CD4-positive, alpha-beta T cell treated with Interferon gamma for 1 hour (primary cell): ENCODE results near the gene CYP1A2.
A peak's percentile ranks its signal among the peaks of the same experiment; 100 is the strongest.
"Not testable (repeated sequence)": the region's sequence is repeated elsewhere in the genome, so short reads cannot be mapped to it uniquely, and the experiment has no call there.

Source experiments
- DNase-seq: peaks from one replicate; pipeline ENCODE4 v3.0.0-alpha.2; 2020

The CYP1A2 gene

GRCh38 chr15:74748322-74748946 is at the start of gene CYP1A2:
Gene CYP1A2 (plus strand): TSS chr15:74748845. CDS start chr15:74749739, 894 bp downstream.
- DNase-seq: no peak

- no peak for DNase-seq
Observed at GRCh38 chr15:74709011-74709410, 39.6 kb upstream of the CYP1A2 start.

GRCh38 chr15:74709892-74710291 is 38.8 kb upstream of the CYP1A2 start:
- DNase-seq: no peak

DNA sequence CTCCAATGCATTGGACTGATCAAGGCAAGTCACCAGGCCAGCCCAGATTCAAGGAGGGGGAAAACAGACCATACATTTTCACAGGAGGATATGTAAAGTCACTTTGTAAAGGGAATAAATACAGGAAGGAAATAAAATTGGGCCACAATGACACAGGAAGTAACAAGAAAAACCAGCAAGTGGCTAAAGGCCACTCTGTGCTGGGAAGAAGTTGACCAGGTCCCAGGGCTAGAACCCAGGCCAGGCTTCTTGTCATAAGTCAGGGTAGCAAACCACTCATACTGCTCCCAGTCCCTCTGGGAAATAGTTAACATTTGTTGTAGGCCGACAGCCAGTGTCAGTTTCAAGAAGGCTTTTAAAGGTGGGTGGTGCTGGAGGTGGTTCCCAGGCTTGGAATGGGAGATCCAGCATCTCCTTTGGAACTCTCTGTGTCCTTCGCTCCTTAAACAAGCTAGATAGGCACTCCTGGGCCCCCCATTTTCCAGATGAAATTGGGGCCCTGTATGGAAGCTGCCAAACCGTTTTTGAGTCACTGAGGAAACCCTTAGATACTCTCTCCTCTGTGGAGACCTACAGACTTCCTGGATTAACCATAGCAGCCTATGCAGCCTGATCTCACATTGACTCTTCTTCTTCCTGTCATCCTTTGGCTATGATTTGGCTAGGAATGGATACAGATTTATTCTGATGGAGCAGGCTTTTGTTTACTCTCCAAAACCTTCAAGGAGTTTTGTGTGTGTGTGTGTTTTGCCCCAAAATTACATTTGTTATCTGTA is 38.1 kb upstream of the CYP1A2 start:
- DNase-seq: no peak

DNA sequence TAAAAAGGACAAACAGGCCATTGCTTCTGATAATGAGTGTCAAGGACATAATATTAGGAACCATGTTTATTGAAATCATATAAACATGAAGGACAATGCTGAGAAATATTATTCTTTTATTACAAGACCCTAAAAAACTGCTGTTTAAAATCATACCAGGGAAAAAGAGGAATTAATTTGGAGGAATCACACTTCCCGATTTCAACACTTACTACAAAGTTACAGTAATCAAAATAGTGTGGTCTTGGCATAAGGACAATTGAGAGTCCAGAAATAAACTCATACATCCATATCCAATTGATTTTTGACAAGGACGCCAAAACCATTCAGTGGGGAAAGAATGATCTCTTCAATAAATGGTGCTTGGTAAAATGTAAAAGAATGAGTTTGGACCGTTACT is 36.3 kb upstream of the CYP1A2 start:
- DNase-seq: no peak

DNA sequence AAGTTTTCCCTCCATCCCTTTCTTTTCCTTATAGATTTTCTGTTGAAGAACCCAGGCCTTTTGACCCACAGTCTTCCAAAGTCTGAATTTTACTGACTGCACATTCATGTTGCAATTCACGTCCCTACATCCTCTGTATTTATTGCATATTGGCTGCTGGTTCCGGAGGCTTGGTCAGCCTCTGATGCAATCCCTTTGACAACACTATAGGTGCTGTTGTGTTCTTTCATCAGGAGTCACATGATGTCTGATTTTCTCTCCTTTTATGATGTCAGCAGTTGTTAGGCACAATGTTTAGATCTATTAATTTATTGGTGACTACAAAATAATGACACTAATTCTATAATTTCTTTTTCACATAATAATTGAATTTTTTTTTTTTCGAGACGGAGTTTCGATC is 32.0 kb upstream of the CYP1A2 start:
- DNase-seq: no peak

DNA sequence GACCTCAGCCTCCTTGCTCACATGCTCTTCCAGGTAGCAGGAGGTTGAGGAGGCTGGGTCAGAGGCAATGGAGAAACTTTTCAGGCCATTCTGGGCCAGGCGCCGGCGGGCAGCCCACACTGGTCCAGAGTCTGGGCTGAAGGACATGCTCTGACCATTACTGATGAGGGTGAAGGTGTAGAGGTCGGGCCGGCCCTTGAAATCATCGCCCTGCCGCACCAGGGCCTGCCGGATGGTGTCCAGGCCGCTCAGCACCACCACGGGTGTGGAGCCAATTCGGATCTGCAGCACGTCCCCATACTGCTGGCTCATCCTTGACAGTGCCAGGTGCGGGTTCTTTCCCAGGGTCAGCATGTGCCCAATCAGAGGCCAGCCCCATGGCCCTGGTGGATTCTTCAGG is 26.1 kb upstream of the CYP1A2 start:
- no peak for DNase-seq

DNA sequence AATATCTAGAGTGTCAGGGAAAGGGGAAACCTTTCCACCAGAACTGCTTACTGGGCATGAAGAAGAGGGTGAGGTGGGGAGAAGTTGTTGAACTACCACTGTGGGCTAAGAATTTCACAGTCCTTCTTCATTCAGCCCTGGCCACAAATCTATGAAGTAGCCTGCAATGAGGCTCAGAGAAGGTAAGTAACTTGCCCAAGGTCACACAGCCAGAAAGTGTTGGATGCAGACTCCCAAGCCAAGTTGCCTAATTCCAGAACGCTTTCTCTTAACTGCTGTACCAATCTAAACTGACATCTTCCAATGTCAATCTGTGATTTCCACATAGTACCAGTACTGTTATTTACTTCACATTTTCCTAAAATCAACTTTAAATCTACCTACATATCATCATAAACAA is 25.5 kb upstream of the CYP1A2 start:
- DNase-seq: no peak

- no peak for DNase-seq
Observed at GRCh38 chr15:74723754-74724334, 24.8 kb upstream of the CYP1A2 start.

DNA sequence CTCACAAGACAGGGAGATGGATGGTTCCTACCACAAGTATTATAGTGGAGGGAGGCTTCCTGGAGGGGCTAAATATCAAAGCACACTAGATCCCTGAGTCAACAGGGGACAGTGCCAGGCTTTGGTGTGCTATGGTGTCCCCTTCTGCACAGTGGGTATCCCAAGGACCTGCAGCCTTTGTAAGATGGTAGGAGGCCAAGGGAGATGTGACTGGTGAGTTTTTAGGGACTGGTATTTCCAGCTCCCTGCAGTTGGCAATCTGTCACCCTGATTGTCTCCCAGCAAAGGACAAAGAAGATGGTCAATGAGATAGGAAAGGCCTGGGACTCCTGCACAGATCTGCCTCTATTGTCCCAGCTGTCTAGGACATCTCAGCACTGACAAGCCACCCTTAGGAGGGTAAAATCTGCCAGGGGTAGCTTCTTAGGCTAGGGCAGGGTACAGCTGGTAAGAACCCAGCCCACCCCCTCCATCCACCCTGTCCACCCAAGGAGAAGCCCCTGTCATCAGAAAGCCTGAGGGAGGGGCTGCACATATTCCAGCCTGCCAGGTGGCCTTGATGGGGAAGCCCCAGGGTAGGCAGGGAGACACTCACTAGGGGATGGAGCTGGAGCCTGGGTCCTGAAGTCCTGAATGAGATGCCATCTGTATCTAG is 23.9 kb upstream of the CYP1A2 start:
- DNase-seq: no peak

DNA sequence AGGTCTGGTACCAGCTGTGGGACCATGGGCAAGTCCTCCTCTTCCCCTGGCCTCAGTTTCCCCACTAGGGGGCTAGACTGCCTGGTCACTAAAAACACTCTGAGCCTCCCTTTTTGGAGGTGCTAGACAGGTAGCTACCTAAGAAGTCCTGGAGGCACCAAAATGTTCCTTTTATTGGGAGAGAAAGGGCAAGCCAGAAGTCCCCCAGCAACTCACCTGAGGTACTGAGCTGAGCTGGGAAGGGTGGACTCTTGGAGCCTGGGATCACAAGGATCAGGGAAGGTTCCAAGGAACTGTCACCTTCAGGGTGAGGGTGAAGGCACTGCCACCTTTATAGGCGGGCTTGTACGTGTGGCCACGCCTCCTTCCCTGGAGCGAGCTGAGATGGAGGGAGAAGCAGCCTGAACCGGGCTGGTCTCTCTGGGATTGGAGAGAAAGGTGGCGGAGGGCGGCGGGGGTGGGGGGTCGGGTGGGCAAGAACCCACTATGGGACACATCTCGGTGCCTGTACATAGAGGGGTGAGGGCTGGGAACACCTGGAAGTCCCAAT is 23.3 kb upstream of the CYP1A2 start, which contains the start of gene CYP1A1:
CYP1A1 (minus strand) TSS at position 304 of the 550 bp plus-strand sequence. CDS start 2,431 bp downstream, outside the sequence.
- no peak for DNase-seq

GRCh38 chr15:74725845-74726773 is 22.5 kb upstream of the CYP1A2 start:
- DNase-seq: peak; percentile 7

- no peak for DNase-seq
Observed at GRCh38 chr15:74726774-74727164, 21.9 kb upstream of the CYP1A2 start.

DNA sequence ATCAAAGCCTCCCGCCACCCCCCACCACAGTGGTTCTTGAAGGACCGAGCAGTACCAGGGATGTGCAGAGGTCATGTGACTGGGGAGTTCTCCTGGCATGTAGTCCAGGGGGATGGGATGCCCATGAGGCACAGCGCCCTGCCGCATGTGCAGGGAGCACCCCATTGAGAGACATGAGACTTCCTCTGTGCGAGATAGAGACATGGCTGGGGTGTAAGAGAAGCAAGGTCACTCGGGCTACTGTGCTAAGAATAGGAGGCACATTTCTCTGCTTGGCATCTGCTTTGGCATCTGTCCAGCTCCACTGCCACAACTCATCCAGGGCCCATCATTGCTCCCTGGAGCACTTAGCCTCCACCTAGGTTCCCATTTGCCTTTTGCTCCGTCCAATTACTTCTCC is 20.9 kb upstream of the CYP1A2 start:
- DNase-seq: no peak

DNA sequence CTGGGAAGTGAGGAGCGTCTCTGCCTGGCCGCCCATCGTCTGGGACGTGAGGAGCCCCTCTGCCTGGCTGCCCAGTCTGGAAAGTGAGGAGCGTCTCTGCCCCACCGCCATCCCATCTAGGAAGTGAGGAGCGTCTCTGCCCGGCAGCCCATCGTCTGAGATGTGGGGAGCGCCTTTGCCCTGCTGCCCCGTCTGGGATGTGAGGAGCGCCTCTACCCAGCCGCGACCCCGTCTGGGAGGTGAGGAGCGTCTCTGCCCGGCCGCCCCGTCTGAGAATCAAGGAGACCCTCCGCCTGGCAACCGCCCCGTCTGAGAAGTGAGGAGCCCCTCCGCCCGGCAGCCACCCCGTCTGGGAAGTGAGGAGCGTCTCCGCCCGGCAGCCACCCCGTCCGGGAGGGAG is 19.9 kb upstream of the CYP1A2 start:
- DNase-seq: not testable (repeated sequence)

DNA sequence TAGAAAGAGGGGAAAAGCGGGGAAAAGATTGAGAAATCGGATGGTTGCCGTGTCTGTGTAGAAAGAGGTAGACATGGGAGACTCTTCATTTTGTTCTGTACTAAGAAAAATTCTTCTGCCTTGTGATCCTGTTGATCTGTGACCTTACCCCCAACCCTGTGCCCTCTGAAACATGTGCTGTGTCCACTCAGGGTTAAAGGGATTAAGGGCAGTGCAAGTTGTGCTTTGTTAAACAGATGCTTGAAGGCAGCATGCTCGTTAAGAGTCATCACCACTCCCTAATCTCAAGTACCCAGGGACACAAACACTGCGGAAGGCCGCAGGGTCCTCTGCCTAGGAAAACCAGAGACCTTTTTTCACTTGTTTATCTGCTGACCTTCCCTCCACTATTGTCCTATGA is 19.3 kb upstream of the CYP1A2 start:
- DNase-seq: not testable (repeated sequence)

- no peak for DNase-seq
Observed at GRCh38 chr15:74730619-74731316, 17.9 kb upstream of the CYP1A2 start.

DNA sequence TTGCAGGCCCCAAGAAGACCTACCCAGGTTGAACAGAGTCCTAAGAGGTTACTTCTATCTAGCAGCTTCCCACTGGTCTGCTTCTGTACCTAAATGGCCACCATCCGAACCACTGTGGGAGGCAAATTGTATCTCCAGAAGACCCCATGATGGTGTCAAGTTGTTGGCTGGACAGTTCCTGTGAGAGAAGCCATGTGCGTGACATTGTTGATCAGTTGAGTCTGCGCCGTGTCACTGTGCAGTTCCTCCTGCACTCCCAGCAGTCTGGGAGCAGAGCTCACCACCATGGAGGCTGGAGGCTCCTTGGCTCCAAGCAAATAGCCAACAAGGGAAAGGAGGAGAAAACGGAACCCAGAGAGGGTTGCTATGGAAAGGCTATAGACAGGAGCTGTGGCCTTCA is 15.8 kb upstream of the CYP1A2 start:
- no peak for DNase-seq

DNA sequence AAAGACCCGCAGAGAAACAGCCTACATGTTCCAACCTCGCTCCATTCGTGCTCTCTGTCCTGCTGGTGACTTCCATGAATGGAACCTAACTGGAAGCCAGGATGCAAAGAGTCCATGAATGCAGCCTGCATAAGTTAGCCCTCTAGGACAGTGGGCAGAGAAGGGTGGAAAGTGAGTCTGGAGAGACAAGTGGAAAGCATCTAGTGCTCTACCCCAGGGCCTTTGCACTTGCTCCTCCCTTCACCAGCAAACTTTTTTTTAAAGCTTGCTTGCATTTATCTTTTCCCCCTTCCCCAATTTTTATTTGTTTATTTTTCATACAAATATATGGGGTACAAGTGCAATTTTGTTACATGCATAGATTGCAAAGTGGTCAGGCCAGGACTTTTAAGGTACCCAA is 15.4 kb upstream of the CYP1A2 start:
- no peak for DNase-seq

GRCh38 chr15:74735305-74735704 is 13.3 kb upstream of the CYP1A2 start:
- DNase-seq: no peak

- not testable (repeated sequence) for DNase-seq
Observed at GRCh38 chr15:74738239-74738638, 10.4 kb upstream of the CYP1A2 start.
